ENCODE results near the gene KCNK17.

The KCNK17 gene

DNA sequence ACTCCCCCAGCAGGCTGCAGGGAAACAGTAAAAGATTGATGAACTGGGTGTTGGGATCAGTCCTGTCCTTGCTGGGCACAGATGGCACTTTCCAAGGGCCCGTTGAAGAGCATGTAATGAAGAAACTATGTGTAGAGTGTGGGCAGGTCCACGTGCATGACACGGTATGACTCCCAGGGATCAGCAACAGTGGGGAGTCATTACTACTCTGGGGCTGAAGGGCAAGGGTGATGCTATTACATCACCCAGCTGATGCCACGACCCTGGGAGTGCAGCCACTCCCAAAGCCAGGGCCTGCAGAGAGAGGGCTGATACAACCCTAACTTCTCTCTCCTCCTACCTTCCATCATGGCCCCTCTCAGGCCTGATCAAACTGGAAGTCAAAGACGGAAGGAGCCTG lies 20.1 kb downstream of the KCNK17 start:
- H3K4me3 ChIP-seq (ENCODE audit: insufficient read depth, low read length, poor library complexity, severe bottlenecking), result no peak overlapping the region
- H3K36me3 ChIP-seq (ENCODE audit: low read length), result no peaks in the 10 kb centered on the region
- no peaks in the 10 kb centered on the region for H3F3A ChIP-seq (ENCODE audit: insufficient read depth)
- no peak overlapping the region for H3K27ac ChIP-seq (ENCODE audit: low read depth, low read length)
- H3K9me3 ChIP-seq (ENCODE audit: insufficient read depth, low read length), result no peaks in the 10 kb centered on the region
- no peaks in the 10 kb centered on the region for H3K9me2 ChIP-seq (replicated peaks; ENCODE audit: insufficient read depth, low read length)
- no peak overlapping the region for H3K4me2 ChIP-seq (ENCODE audit: low read depth, low read length, poor library complexity, severe bottlenecking)
- TF ChIP-seq, protein P1, sequence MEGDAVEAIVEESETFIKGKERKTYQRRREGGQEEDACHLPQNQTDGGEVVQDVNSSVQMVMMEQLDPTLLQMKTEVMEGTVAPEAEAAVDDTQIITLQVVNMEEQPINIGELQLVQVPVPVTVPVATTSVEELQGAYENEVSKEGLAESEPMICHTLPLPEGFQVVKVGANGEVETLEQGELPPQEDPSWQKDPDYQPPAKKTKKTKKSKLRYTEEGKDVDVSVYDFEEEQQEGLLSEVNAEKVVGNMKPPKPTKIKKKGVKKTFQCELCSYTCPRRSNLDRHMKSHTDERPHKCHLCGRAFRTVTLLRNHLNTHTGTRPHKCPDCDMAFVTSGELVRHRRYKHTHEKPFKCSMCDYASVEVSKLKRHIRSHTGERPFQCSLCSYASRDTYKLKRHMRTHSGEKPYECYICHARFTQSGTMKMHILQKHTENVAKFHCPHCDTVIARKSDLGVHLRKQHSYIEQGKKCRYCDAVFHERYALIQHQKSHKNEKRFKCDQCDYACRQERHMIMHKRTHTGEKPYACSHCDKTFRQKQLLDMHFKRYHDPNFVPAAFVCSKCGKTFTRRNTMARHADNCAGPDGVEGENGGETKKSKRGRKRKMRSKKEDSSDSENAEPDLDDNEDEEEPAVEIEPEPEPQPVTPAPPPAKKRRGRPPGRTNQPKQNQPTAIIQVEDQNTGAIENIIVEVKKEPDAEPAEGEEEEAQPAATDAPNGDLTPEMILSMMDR (IDR thresholded peaks at IDR 0.05; ENCODE audit: insufficient read depth, low read length, poor library complexity, severe bottlenecking), result no peak
- TF ChIP-seq EZH2phosphoT487 (conservative IDR thresholded peaks at IDR 0.05; ENCODE audit: low read length), result no peak
- H2AFZ ChIP-seq (ENCODE audit: low read depth, low read length, severe bottlenecking), result no peak overlapping the region
- H4K20me1 ChIP-seq (ENCODE audit: low read depth, low read length), result no peaks in the 10 kb centered on the region
- H3K27me3 ChIP-seq (ENCODE audit: low read length), result no peaks in the 10 kb centered on the region
- no peaks in the 10 kb centered on the region for H3K79me2 ChIP-seq (ENCODE audit: insufficient read depth, low read length)
- H3K9ac ChIP-seq (ENCODE audit: low read length), result no peak overlapping the region

DNA sequence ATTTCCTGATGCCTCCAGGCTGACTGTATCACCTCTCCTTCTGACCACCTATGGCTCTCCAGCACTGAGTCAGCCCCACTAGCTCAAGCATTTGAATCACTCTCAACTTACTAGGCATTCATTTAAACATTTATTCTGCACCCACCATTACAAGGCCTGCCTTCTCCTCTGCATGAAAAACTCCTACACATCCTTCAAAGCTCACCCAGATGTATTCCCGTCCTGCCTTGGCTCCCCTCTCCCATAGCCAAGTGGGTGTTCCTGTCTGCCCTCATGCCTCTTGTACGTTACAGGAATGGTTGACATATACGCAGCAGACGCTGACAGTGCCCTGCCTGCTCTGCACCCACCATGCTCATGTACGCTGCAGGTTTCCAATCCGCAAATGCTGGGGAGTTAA lies 21.6 kb downstream of the KCNK17 start:
- no peaks in the 10 kb centered on the region for H3K9me3 ChIP-seq (ENCODE audit: insufficient read depth, low read length)
- H3K4me3 ChIP-seq (ENCODE audit: insufficient read depth, low read length, poor library complexity, severe bottlenecking), result no peak overlapping the region
- H3K9me2 ChIP-seq (replicated peaks; ENCODE audit: insufficient read depth, low read length), result no peaks in the 10 kb centered on the region
- H3F3A ChIP-seq (ENCODE audit: insufficient read depth), result no peaks in the 10 kb centered on the region
- H3K27ac ChIP-seq (ENCODE audit: low read depth, low read length), result no peak overlapping the region
- no peaks in the 10 kb centered on the region for H3K36me3 ChIP-seq (ENCODE audit: low read length)
- H3K27me3 ChIP-seq (ENCODE audit: low read length), result no peaks in the 10 kb centered on the region
- no peak overlapping the region for H3K9ac ChIP-seq (ENCODE audit: low read length)
- TF ChIP-seq, protein P1 (IDR thresholded peaks at IDR 0.05; ENCODE audit: insufficient read depth, low read length, poor library complexity, severe bottlenecking), result no peak
- no peak for TF ChIP-seq EZH2phosphoT487 (conservative IDR thresholded peaks at IDR 0.05; ENCODE audit: low read length)
- H4K20me1 ChIP-seq (ENCODE audit: low read depth, low read length), result no peaks in the 10 kb centered on the region
- no peak overlapping the region for H2AFZ ChIP-seq (ENCODE audit: low read depth, low read length, severe bottlenecking)
- no peaks in the 10 kb centered on the region for H3K79me2 ChIP-seq (ENCODE audit: insufficient read depth, low read length)
- no peak overlapping the region for H3K4me2 ChIP-seq (ENCODE audit: low read depth, low read length, poor library complexity, severe bottlenecking)

DNA sequence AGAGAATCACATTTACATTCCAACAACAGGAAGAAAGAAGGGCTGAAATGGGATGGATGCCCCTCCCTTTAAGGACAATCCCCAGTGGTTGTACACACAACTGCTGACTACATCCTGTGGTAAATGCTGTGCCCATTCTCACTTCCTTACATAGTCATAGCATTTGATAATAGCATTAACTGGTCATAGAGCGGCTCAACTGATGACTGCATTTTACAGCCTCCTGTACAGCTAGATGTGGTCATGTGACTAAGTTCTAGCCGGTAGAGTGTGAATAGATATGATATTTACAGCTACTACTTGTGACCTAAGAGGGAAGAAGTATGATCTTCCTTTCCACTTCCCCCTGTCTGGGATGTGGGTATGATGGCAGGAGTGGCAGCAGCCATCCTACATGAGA lies 24.7 kb downstream of the KCNK17 start:
- Histone ChIP-seq H3K9me3 (ENCODE audit: insufficient read depth, low read length) (no peaks in the 10 kb centered on the region), H3K79me2 (ENCODE audit: insufficient read depth, low read length) (no peaks in the 10 kb centered on the region), H2AFZ (ENCODE audit: low read depth, low read length, severe bottlenecking) (no peak overlapping the region), H3K9ac (ENCODE audit: low read length) (no peak overlapping the region), H3K36me3 (ENCODE audit: low read length) (no peaks in the 10 kb centered on the region), H3K27ac (ENCODE audit: low read depth, low read length) (no peak overlapping the region), H3K9me2 (replicated peaks; ENCODE audit: insufficient read depth, low read length) (no peaks in the 10 kb centered on the region), H3K4me3 (ENCODE audit: insufficient read depth, low read length, poor library complexity, severe bottlenecking) (no peak overlapping the region), H3F3A (ENCODE audit: insufficient read depth) (no peaks in the 10 kb centered on the region), H4K20me1 (ENCODE audit: low read depth, low read length) (no peaks in the 10 kb centered on the region), H3K27me3 (ENCODE audit: low read length) (no peaks in the 10 kb centered on the region), H3K4me2 (ENCODE audit: low read depth, low read length, poor library complexity, severe bottlenecking) (no peak overlapping the region)
- TF ChIP-seq, protein P1 (IDR thresholded peaks at IDR 0.05; ENCODE audit: insufficient read depth, low read length, poor library complexity, severe bottlenecking), result no peak
- no peak for TF ChIP-seq EZH2phosphoT487 (conservative IDR thresholded peaks at IDR 0.05; ENCODE audit: low read length)
